B cell (primary cell): ENCODE results near the gene NR5A2. TPM values are rescaled to one million over a fixed set of nuclear protein-coding genes. Genes with fewer than 3 reads are reported as not detected.

Experiments used
- ATAC-seq: fragments of 200-7000 bp; cut with Tn5 transposase; one replicate; pipeline ENCODE4 v1.10.0; 2021; ENCODE audit warnings: low read depth, mild to moderate bottlenecking, moderate number of reproducible peaks, moderate library complexity
- CTCF ChIA-PET: fragments of 350-600 bp; sonication (Branson Sonifier 250); formaldehyde crosslinking; loops from one replicate; lab custom pipeline; 2021; ENCODE audit warnings: antibody characterized with exemption, inconsistent platforms; lab: Charles Lee
- POLR2A ChIA-PET: fragments of 350-600 bp; sonication (Branson Sonifier 250); formaldehyde crosslinking; loops from one replicate; lab custom pipeline; 2021; ENCODE audit warnings: antibody characterized with exemption; lab: Charles Lee
- DNase-seq: peaks from one replicate; pipeline ENCODE4 v3.0.0; 2013
- H2AFZ ChIP-seq: 2 replicates; pipeline ENCODE4 v1.6.1; 2012; ENCODE audit warnings: mild to moderate bottlenecking, low read depth, low read length; ENCODE audit not compliant: insufficient read depth, poor library complexity, severe bottlenecking
- H3K27ac ChIP-seq, 2 donors: 1 replicate in 1 of 2; 2 replicates in 1 of 2; pipeline ENCODE4 v1.5.1; 2012 to 2013; ENCODE audit warnings: low read length in 2 of 2, mild to moderate bottlenecking in 2 of 2, moderate library complexity in 1 of 2
- H3K27me3 ChIP-seq, 4 experiments: fragments of 200-600 bp in 1 of 4; sonication (generic) in 1 of 4; replicated peaks in 1 of 4; 1 replicate in 2 of 4; 2 replicates in 2 of 4; pipeline versions ENCODE4 v1.6.1 to v1.7.0; 2013 to 2016; ENCODE audit warnings: low read length in 3 of 4, mild to moderate bottlenecking in 2 of 4, mixed read lengths in 1 of 4, moderate library complexity in 1 of 4; ENCODE audit not compliant: insufficient read depth in 4 of 4, control insufficient read depth in 3 of 4; ENCODE audit errors: control extremely low read depth in 1 of 4
- H3K36me3 ChIP-seq, 2 experiments: replicated peaks in 1 of 2; 1 replicate in 1 of 2; 2 replicates in 1 of 2; pipeline versions ENCODE4 v1.6.1 to v1.7.1; 2013; ENCODE audit warnings: low read length in 1 of 2; ENCODE audit not compliant: insufficient read depth in 2 of 2, control insufficient read depth in 1 of 2; ENCODE audit errors: control extremely low read depth in 1 of 2, extremely low read depth in 1 of 2
- H3K4me1 ChIP-seq, 2 donors: fragments of 200-600 bp in 1 of 2; sonication (generic) in 1 of 2; 1 replicate in 1 of 2; 2 replicates in 1 of 2; pipeline versions ENCODE4 v1.5.1 to v1.6.1; 2013 to 2017; ENCODE audit warnings: low read length in 2 of 2; ENCODE audit not compliant: control insufficient read depth in 2 of 2, insufficient read depth in 2 of 2
- H3K4me2 ChIP-seq: replicated peaks from 2 replicates; pipeline ENCODE3; 2012; ENCODE audit warnings: mild to moderate bottlenecking, low read depth, low read length; ENCODE audit not compliant: poor library complexity, severe bottlenecking
- H3K4me3 ChIP-seq, 5 experiments: fragments of 200-600 bp in 1 of 5; sonication (generic) in 1 of 5; 1 replicate in 3 of 5; 2 replicates in 2 of 5; pipeline versions ENCODE4 v1.5.1 to v1.7.0; 2011 to 2016; ENCODE audit warnings: low read length in 4 of 5, mild to moderate bottlenecking in 4 of 5, low read depth in 2 of 5, control low read depth in 1 of 5, moderate library complexity in 1 of 5; ENCODE audit not compliant: insufficient read depth in 1 of 5; ENCODE audit errors: control extremely low read depth in 1 of 5, extremely low read depth in 1 of 5
- H3K79me2 ChIP-seq: fragments of 200-600 bp; sonication (generic); one replicate; pipeline ENCODE4 v1.6.0; 2016; ENCODE audit warnings: low read length; ENCODE audit not compliant: control insufficient read depth, insufficient read depth
- H3K9ac ChIP-seq: fragments of 200-600 bp; sonication (generic); 2 replicates; pipeline ENCODE4 v1.6.1; 2017; ENCODE audit warnings: mild to moderate bottlenecking, low read length, moderate library complexity
- H3K9me3 ChIP-seq, 3 donors: one replicate each; pipeline versions ENCODE4 v1.6.1 to v1.7.1; 2013; ENCODE audit warnings: low read length in 2 of 3; ENCODE audit not compliant: control insufficient read depth in 2 of 3, insufficient read depth in 1 of 3; ENCODE audit errors: control extremely low read depth in 1 of 3
- H4K20me1 ChIP-seq: 2 replicates; pipeline ENCODE4 v1.6.0; 2012; ENCODE audit warnings: mild to moderate bottlenecking, low read length; ENCODE audit not compliant: insufficient read depth, control insufficient read depth, poor library complexity, severe bottlenecking
- H3K27ac Mint-ChIP-seq: one replicate; pipeline ENCODE4 v1.8.0; 2021; ENCODE audit warnings: mixed read lengths
- H3K27me3 Mint-ChIP-seq: one replicate; pipeline ENCODE4 v1.8.0; 2021; ENCODE audit warnings: mixed read lengths
- H3K4me1 Mint-ChIP-seq: one replicate; pipeline ENCODE4 v1.8.0; 2021; ENCODE audit warnings: mixed read lengths
- H3K4me3 Mint-ChIP-seq: one replicate; pipeline ENCODE4 v1.8.0; 2021; ENCODE audit warnings: mixed read lengths
- H3K9me3 Mint-ChIP-seq: one replicate; pipeline ENCODE4 v1.8.0; 2022; ENCODE audit warnings: mixed read lengths; ENCODE audit not compliant: insufficient read depth
- CTCF ChIP-seq: fragments of 200-600 bp; IDR thresholded peaks from one replicate; pipeline ENCODE4 v1.8.0; 2022; ENCODE audit warnings: antibody characterized with exemption, mild to moderate bottlenecking
- EZH2 ChIP-seq: IDR thresholded peaks from 2 replicates; pipeline ENCODE4 v1.6.1; 2012; ENCODE audit warnings: borderline replicate concordance, low read depth, mild to moderate bottlenecking, moderate library complexity, low read length; ENCODE audit not compliant: insufficient read depth, poor library complexity, severe bottlenecking
- WGBS: methylation state at CpG from one replicate; pipeline ENCODE4 v1.1.5; 2013; ENCODE audit warnings: missing lambda C conversion rate; ENCODE audit not compliant: insufficient coverage; 5-methylcytosine and 5-hydroxymethylcytosine counted together
- intact Hi-C: fragments of 100-400 bp; cut with micrococcal nuclease; formaldehyde crosslinking; loops from one replicate; pipeline ENCODE4 v1.10.0; 2022
- polyA plus RNA-seq: library from polyadenylated mRNA; depleted of rRNA; stranded (reverse); fragments of >200 nt; gene quantifications from 2 replicates; pipeline ENCODE4 v1.2.3, GENCODE V29; 2012
- total RNA-seq, 2 donors: library from RNA; stranded (reverse); fragments of 120-200 nt in 1 of 2; gene quantifications; 1 replicate in 1 of 2; 2 replicates in 1 of 2; pipeline versions ENCODE4 v1.2.3 to v1.2.4, GENCODE V29; 2013 to 2022

The NR5A2 gene
- total and polyA plus RNA-seq, 2 donors (not counting 1 experiment from before 2014, with no cell fraction given): 0.07 TPM; not detected in 1

GRCh38 chr1:200081151-200081968, 53.9 kb downstream of the NR5A2 start:
- Histone ChIP-seq H3K9ac (no peak overlapping the region), H3K27me3 (peaks cover 0 to 10% (median 0%) of the 10 kb centered on the region in 4 experiments), H3K27ac (no peak overlapping the region), H2AFZ (no peak overlapping the region), H3K9me3 (no peaks in the 10 kb centered on the region), H3K36me3 (no peaks in the 10 kb centered on the region), H3K4me3 (no peak overlapping the region), H4K20me1 (no peaks in the 10 kb centered on the region), H3K4me1 (no peaks in the 10 kb centered on the region), H3K79me2 (no peaks in the 10 kb centered on the region), H3K4me2 (no peak overlapping the region)
- no peaks in the 10 kb centered on the region for H3K4me1 Mint-ChIP-seq
- H3K27me3 Mint-ChIP-seq: peaks cover 32% of the 10 kb centered on the region
- intact Hi-C loops: no loop called here
- no peak overlapping the region for H3K4me3 Mint-ChIP-seq
- ChIA-PET POLR2A (no interaction called here), CTCF (no interaction called here)
- no peak for ATAC-seq
- 76% methylated on average over 2 of the region's 5 CpGs for WGBS
- no peak overlapping the region for H3K27ac Mint-ChIP-seq
- no peaks in the 10 kb centered on the region for H3K9me3 Mint-ChIP-seq
- DNase-seq: no peak
- TF ChIP-seq EZH2: no peak

GRCh38 chr1:200081969-200082245, 54.4 kb downstream of the NR5A2 start:
- H3K27me3 ChIP-seq: peaks cover 0 to 10% (median 0%) of the 10 kb centered on the region in 4 experiments
- DNase-seq: no peak
- H3K4me1 ChIP-seq: no peaks in the 10 kb centered on the region
- no CpG with 5 or more reads among the region's 3 CpGs for WGBS
- Mint-ChIP-seq H3K27me3 (peaks cover 33% of the 10 kb centered on the region), H3K9me3 (no peaks in the 10 kb centered on the region), H3K4me3 (no peak overlapping the region), H3K27ac (no peak overlapping the region), H3K4me1 (no peaks in the 10 kb centered on the region)
- intact Hi-C loops: no loop called here
- no peak for ATAC-seq
- POLR2A ChIA-PET: no interaction called here
- no peak overlapping the region for H3K4me2 ChIP-seq
- H3K27ac ChIP-seq: no peak overlapping the region
- H2AFZ ChIP-seq: no peak overlapping the region
- no peaks in the 10 kb centered on the region for H3K79me2 ChIP-seq
- CTCF ChIA-PET: no interaction called here
- H3K4me3 ChIP-seq: no peak overlapping the region
- H3K36me3 ChIP-seq: no peaks in the 10 kb centered on the region
- H4K20me1 ChIP-seq: no peaks in the 10 kb centered on the region
- H3K9ac ChIP-seq: no peak overlapping the region
- TF ChIP-seq EZH2: no peak
- TF ChIP-seq CTCF: no peak
- no peaks in the 10 kb centered on the region for H3K9me3 ChIP-seq
